HEK293T (cell line): ENCODE results near the gene OR1K1.

Source experiments
- BHLHE40 ChIP-seq: fragments of 450-650 bp; IDR thresholded peaks from 2 replicates; pipeline ENCODE4 v1.6.1; 2016; ENCODE audit warnings: mild to moderate bottlenecking, moderate library complexity, borderline replicate concordance
- ELF4 ChIP-seq: fragments of 450-650 bp; IDR thresholded peaks from 2 replicates; pipeline ENCODE4 v1.6.1; 2017; ENCODE audit warnings: antibody characterized with exemption
- FOXM1 ChIP-seq: fragments of 450-650 bp; IDR thresholded peaks from 2 replicates; pipeline ENCODE4 v1.6.1; 2017; ENCODE audit warnings: mild to moderate bottlenecking, borderline replicate concordance
- LEF1 ChIP-seq: fragments of 450-650 bp; IDR thresholded peaks from 2 replicates; pipeline ENCODE4 v1.6.1; 2017; ENCODE audit warnings: mild to moderate bottlenecking, borderline replicate concordance
- PKNOX1 ChIP-seq: fragments of 450-650 bp; IDR thresholded peaks from 2 replicates; pipeline ENCODE4 v1.6.1; 2016
- SP1 ChIP-seq: fragments of 450-650 bp; IDR thresholded peaks from 2 replicates; pipeline ENCODE4 v1.6.1; 2017
- TARDBP ChIP-seq: fragments of 450-650 bp; IDR thresholded peaks from 2 replicates; pipeline ENCODE4 v1.6.1; 2016
- ZNF384 ChIP-seq: fragments of 450-650 bp; IDR thresholded peaks from 2 replicates; pipeline ENCODE4 v1.6.1; 2016

GRCh38 chr9:122789256-122790046 is 10.5 kb upstream of the OR1K1 start:
- no peak for TF ChIP-seq ZNF384
- no peak for TF ChIP-seq FOXM1
- no peak for TF ChIP-seq PKNOX1
- TF ChIP-seq LEF1 = no peak
- TF ChIP-seq TARDBP = no peak
- TF ChIP-seq ELF4 = no peak
- TF ChIP-seq SP1 = no peak
- TF ChIP-seq BHLHE40 = no peak
